ENCODE results near the gene NMT1.

GRCh38 chr17:45051060-45051719 lies 9.9 kb upstream of the NMT1 start, which contains the start of gene DCAKD:
- TF ChIP-seq, protein P1, sequence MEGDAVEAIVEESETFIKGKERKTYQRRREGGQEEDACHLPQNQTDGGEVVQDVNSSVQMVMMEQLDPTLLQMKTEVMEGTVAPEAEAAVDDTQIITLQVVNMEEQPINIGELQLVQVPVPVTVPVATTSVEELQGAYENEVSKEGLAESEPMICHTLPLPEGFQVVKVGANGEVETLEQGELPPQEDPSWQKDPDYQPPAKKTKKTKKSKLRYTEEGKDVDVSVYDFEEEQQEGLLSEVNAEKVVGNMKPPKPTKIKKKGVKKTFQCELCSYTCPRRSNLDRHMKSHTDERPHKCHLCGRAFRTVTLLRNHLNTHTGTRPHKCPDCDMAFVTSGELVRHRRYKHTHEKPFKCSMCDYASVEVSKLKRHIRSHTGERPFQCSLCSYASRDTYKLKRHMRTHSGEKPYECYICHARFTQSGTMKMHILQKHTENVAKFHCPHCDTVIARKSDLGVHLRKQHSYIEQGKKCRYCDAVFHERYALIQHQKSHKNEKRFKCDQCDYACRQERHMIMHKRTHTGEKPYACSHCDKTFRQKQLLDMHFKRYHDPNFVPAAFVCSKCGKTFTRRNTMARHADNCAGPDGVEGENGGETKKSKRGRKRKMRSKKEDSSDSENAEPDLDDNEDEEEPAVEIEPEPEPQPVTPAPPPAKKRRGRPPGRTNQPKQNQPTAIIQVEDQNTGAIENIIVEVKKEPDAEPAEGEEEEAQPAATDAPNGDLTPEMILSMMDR (IDR thresholded peaks at IDR 0.05): peak in 1 of 4 donors; percentile 23
- TF ChIP-seq POLR2A (IDR thresholded peaks at IDR 0.05): peak; percentile 91

All from right lobe of liver (tissue), 4 donors.